HL-60 (cell line): ENCODE measurements around the gene DDAH1.

Experiments
- DNase-seq, 2 experiments: peaks; one replicate each; pipeline ENCODE4 v3.0.0-alpha.2; 2010 to 2020; ENCODE audit warnings: low read depth in 1 of 2, low spot score in 1 of 2
- H3K27ac ChIP-seq: fragments of 250-450 bp; sonication (Bioruptor Pico); replicated peaks from 2 replicates; pipeline ENCODE4 v1.5.1; 2020; ENCODE audit warnings: mild to moderate bottlenecking, moderate library complexity
- H3K27me3 ChIP-seq: fragments of 250-450 bp; sonication (Bioruptor Pico); 2 replicates; pipeline ENCODE4 v1.5.1; 2021; ENCODE audit warnings: mild to moderate bottlenecking, moderate library complexity; ENCODE audit not compliant: insufficient read depth, poor library complexity, severe bottlenecking
- H3K4me3 ChIP-seq: replicated peaks from 2 replicates; pipeline ENCODE4 v1.5.1; 2011; ENCODE audit warnings: mild to moderate bottlenecking, control low read depth, low read length; ENCODE audit not compliant: insufficient read depth
- CTCF ChIP-seq: IDR thresholded peaks from one replicate; pipeline ENCODE4 v1.5.1; 2011; ENCODE audit warnings: low read length, control low read depth, inconsistent platforms; ENCODE audit not compliant: insufficient read depth
- GABPA ChIP-seq: IDR thresholded peaks from 2 replicates; pipeline ENCODE4 v1.6.1; 2012; ENCODE audit warnings: low read depth
- POLR2AphosphoS5 ChIP-seq: IDR thresholded peaks from 2 replicates; pipeline ENCODE4 v1.6.1; 2012; ENCODE audit warnings: low read depth
- SPI1 ChIP-seq: IDR thresholded peaks from 2 replicates; pipeline ENCODE4 v1.6.1; 2012; ENCODE audit warnings: low read depth, mild to moderate bottlenecking, borderline replicate concordance
- TF ChIP-seq, protein P1 (sequence below): IDR thresholded peaks from 2 replicates; pipeline ENCODE4 v1.6.1; 2012; ENCODE audit warnings: low read depth; ENCODE audit not compliant: insufficient replicate concordance

DDAH1 gene

DNA sequence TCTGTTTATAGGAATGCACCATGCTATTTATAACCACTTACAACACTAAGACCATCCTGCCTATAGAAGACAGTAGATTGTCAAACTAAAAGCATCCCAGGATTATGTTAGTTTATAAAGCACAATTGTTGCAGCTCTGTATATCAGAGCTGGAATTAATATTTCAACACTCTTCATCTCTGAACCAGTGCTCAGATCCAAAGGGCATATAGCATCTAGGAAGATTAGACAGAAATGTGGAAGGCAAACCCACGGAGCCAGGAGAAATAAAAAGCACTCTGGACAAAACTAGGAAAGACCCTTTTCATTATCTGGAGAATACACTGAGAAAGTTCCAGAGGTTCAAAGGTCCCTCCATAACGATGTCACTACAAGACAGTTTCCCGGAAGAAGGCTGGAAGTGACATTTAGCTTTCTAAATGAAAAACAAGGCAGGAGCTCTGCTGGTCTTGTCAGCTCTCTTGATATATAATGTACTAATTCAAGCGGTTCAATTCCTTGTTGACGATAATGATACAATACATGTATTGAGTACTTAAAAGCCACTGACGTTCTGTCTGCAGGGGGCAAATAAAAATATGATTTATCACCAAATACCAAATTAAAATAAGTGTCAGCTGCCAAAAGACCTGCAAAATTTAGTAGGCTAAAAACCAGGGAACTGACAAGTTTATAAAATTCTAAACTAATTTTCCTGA lies 96.7 kb downstream of the DDAH1 start:
- no peak for DNase-seq
- H3K4me3 ChIP-seq = no peak overlapping the region

GRCh38 chr1:85366391-85367170 lies 98.4 kb downstream of the DDAH1 start:
- no peak for DNase-seq
- TF ChIP-seq GABPA (no peak), SPI1 (no peak), CTCF (no peak), POLR2AphosphoS5 (no peak)
- TF ChIP-seq, protein P1, sequence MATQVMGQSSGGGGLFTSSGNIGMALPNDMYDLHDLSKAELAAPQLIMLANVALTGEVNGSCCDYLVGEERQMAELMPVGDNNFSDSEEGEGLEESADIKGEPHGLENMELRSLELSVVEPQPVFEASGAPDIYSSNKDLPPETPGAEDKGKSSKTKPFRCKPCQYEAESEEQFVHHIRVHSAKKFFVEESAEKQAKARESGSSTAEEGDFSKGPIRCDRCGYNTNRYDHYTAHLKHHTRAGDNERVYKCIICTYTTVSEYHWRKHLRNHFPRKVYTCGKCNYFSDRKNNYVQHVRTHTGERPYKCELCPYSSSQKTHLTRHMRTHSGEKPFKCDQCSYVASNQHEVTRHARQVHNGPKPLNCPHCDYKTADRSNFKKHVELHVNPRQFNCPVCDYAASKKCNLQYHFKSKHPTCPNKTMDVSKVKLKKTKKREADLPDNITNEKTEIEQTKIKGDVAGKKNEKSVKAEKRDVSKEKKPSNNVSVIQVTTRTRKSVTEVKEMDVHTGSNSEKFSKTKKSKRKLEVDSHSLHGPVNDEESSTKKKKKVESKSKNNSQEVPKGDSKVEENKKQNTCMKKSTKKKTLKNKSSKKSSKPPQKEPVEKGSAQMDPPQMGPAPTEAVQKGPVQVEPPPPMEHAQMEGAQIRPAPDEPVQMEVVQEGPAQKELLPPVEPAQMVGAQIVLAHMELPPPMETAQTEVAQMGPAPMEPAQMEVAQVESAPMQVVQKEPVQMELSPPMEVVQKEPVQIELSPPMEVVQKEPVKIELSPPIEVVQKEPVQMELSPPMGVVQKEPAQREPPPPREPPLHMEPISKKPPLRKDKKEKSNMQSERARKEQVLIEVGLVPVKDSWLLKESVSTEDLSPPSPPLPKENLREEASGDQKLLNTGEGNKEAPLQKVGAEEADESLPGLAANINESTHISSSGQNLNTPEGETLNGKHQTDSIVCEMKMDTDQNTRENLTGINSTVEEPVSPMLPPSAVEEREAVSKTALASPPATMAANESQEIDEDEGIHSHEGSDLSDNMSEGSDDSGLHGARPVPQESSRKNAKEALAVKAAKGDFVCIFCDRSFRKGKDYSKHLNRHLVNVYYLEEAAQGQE = no peak
- Histone ChIP-seq H3K27ac (no peak overlapping the region), H3K4me3 (no peak overlapping the region), H3K27me3 (no peaks in the 10 kb centered on the region)

More for the DNA sequence above, 96.7 kb downstream of the DDAH1 start:
- Histone ChIP-seq H3K27me3 (no peaks in the 10 kb centered on the region), H3K27ac (no peak overlapping the region)
- TF ChIP-seq POLR2AphosphoS5 = no peak
- TF ChIP-seq GABPA = no peak
- TF ChIP-seq, protein P1 = no peak
- TF ChIP-seq SPI1 = no peak
- TF ChIP-seq CTCF = no peak

DNA sequence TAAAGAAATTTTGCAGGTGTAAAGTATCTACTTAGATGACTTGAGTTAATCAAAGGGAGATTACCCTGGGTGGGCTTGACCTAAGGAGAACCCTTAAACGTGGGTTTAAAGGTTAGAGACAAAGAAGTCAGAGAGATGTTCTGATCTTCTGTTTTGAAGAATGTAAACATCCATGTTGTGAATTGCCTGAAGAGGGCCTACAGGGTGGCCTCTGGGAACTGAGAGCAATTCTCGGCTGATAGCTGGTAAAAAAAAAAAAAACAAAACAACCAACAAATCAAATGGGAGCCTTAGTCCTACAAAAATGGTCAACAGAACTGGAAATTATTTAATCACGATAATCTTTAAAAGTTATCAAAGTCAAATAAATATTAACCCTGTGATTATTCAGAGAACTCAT lies 99.1 kb downstream of the DDAH1 start:
- H3K4me3 ChIP-seq = no peak overlapping the region
- TF ChIP-seq SPI1 = no peak
- no peak for TF ChIP-seq GABPA
- TF ChIP-seq, protein P1 = no peak
- TF ChIP-seq CTCF = no peak
- no peak for TF ChIP-seq POLR2AphosphoS5
- no peak for DNase-seq
- no peak overlapping the region for H3K27ac ChIP-seq
- H3K27me3 ChIP-seq = no peaks in the 10 kb centered on the region
